ENCODE results near the gene MYO5B.

Gene MYO5B

DNA sequence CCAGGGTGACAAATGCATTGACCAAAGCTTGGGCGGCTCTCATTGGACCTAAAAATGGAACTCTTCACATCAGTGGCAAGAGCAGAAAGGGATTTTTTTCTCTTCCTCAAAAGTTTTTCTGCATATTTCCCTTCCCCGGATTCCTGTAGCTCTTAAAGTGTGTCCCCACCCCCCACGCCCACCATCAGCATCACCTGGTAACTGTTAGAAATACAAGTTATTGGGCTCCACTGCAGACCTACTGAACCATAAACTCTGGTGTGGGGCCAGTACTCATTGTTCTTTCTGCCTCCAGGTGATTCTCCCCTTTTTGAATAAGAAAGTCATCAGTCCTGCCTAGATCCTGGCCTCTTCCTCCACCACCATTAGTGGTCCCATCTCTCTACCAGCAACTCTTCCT, 1.3 kb upstream of the MYO5B start:
- DNase-seq (ENCODE audit: low read depth, low spot score), result no peak
- ChIA-PET POLR2A (no interaction called here), CTCF (interaction anchor here (1.0 kb wide), 1 partner anchor 12 kb away, joined by 3 read pairs; no protein-coding TSS in a partner anchor)

DNA sequence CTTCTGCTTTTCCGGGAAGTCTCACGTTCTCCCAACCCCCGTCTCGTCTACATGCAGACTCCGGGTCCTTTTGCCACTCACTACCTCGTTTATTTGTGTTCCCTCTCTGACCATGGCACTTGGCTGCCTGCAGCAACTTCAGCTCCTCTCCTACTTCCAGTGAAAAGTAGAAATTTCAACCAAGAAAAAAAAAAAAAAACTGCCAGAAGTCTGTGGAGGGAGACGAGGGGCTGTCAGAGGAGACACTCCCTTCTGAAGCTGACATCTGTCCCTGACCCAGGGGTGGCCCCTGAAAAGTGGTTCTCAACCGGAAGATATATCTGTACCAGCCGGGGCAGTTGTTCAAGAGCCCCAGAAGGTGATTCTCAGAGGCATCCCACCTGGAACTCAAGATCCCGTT, 742 bp upstream of the MYO5B start:
- no peak for DNase-seq (ENCODE audit: low read depth, low spot score)
- TF ChIP-seq, protein P1, sequence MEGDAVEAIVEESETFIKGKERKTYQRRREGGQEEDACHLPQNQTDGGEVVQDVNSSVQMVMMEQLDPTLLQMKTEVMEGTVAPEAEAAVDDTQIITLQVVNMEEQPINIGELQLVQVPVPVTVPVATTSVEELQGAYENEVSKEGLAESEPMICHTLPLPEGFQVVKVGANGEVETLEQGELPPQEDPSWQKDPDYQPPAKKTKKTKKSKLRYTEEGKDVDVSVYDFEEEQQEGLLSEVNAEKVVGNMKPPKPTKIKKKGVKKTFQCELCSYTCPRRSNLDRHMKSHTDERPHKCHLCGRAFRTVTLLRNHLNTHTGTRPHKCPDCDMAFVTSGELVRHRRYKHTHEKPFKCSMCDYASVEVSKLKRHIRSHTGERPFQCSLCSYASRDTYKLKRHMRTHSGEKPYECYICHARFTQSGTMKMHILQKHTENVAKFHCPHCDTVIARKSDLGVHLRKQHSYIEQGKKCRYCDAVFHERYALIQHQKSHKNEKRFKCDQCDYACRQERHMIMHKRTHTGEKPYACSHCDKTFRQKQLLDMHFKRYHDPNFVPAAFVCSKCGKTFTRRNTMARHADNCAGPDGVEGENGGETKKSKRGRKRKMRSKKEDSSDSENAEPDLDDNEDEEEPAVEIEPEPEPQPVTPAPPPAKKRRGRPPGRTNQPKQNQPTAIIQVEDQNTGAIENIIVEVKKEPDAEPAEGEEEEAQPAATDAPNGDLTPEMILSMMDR (IDR thresholded peaks at IDR 0.05; ENCODE audit: insufficient read depth, low read length, missing control alignments), result no peak
- no peak overlapping the region for H3K4me3 ChIP-seq (ENCODE audit: low read depth, low read length)
- ChIA-PET POLR2A (no interaction called here), CTCF (interaction anchor here (1.2 kb wide), 1 partner anchor 8 kb away, joined by 3 read pairs; no protein-coding TSS in a partner anchor)

More for the DNA sequence above, 1.3 kb upstream of the MYO5B start:
- no peak overlapping the region for H3K4me3 ChIP-seq (ENCODE audit: low read depth, low read length)
- TF ChIP-seq, protein P1 (IDR thresholded peaks at IDR 0.05; ENCODE audit: insufficient read depth, low read length, missing control alignments), result no peak

DNA sequence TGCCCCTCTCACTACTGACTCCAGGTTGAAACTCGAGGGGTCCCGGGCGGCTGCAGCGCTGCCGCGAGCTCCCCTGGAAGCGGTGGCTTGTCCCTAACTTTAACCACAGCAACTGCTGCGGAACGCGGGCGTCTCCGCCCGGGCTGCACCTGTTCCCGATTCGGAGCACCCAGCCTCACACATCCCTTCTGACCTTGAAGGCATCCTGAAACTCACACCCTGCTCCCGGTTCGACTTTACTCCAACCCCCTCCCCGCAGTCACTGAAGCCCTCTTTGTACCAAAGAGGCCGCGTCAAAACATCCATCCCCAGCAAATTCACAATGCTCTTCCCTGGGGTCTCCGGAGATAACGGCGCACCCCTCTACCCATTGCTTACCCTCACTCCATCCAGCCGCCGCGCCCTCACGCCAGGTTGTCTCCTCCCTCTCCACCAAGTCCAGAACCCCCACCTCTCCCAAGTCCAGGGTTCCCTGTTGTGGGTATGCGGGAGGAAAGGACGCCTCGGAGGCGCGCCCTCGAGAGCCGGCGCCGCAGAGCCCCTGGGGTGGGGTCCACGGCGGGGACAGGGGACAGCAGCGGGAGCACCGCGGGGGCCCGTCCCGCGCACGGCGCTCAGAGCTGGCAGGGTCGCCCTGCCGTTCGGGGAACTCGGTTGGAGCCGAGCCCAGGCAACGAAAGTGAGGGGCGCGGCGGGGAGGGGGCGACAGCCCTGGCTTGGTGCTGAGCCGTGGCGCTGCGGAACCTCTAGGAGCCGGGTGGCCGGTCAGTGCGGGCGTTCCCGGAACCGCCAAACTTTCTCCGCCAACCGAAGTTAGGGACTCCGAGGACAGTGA, 934 bp downstream of the MYO5B start:
- ChIA-PET POLR2A (no interaction called here), CTCF (interaction anchor here (1.2 to 2.6 kb wide), 2 partner anchors 9 to 11 kb away, joined by 3 to 10 read pairs; no protein-coding TSS in a partner anchor)
- TF ChIP-seq, protein P1 (IDR thresholded peaks at IDR 0.05; ENCODE audit: insufficient read depth, low read length, missing control alignments), result no peak
- H3K4me3 ChIP-seq (ENCODE audit: low read depth, low read length), result no peak overlapping the region
- no peak for DNase-seq (ENCODE audit: low read depth, low spot score)

DNA sequence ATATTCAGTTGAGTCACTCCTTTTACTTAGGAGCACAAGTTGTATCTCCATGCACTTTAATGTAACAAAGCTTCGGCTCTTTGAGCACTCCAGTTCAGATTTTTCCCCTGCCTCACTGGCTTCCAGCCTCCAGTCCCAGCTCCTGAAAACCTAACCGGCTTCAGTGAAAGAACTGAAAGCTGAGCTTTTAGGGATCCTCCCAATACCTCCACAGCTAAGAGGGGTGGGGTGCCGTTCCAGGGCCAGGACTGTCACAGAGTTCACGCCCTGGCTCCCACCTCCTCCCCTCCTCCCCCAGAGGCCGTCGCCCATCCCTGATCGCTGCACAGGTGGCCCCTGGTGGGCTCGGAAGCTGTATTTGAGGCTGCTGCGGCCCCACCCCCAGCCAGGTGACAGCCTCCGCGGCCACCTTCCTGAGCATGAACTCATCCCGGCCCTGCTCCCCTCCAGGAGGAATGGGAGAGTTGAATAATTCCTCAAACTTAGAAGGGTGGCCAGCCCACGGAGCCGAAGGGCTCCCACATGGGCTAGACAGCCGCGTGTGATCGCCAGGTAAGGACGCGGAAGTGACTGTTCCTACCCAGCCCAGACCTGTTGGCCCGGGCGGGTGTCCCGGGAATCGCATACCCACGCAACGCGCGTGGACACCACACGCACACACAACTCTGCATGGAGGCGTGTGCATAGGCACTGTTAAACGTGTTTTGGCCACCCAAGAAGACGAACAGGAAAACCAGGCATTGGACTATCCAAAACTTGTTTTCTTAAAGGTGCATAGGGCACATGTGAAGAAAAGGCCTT, 1.8 kb downstream of the MYO5B start:
- no peak overlapping the region for H3K4me3 ChIP-seq (ENCODE audit: low read depth, low read length)
- CTCF ChIA-PET, result interaction anchor here (1.2 to 2.6 kb wide), 2 partner anchors 10 to 12 kb away, joined by 3 to 10 read pairs; no protein-coding TSS in a partner anchor
- POLR2A ChIA-PET, result no interaction called here
- TF ChIP-seq, protein P1 (IDR thresholded peaks at IDR 0.05; ENCODE audit: insufficient read depth, low read length, missing control alignments), result no peak
- no peak for DNase-seq (ENCODE audit: low read depth, low spot score)

DNA sequence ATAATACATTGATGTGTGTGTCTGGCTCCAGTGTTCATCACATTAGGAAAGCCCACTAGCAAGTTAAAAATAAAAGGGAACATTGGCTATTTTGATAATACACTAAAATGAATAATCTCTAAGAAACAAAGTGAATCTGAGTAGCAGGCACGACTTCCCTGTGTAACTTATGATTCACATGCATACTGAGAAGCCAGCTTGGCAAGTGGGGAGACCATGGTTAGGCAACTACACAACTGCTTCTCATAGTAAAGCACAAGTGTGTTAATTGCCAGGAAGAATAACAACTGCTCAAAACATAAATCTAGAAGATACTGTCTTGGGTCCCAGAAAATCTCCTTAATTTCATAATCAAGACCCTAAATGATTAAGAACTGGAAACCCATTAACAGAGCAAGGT, 4.0 kb downstream of the MYO5B start:
- ChIA-PET CTCF (no interaction called here), POLR2A (no interaction called here)
- no peak for DNase-seq (ENCODE audit: low read depth, low spot score)
- H3K4me3 ChIP-seq (ENCODE audit: low read depth, low read length), result no peak overlapping the region
- TF ChIP-seq, protein P1 (IDR thresholded peaks at IDR 0.05; ENCODE audit: insufficient read depth, low read length, missing control alignments), result no peak

DNA sequence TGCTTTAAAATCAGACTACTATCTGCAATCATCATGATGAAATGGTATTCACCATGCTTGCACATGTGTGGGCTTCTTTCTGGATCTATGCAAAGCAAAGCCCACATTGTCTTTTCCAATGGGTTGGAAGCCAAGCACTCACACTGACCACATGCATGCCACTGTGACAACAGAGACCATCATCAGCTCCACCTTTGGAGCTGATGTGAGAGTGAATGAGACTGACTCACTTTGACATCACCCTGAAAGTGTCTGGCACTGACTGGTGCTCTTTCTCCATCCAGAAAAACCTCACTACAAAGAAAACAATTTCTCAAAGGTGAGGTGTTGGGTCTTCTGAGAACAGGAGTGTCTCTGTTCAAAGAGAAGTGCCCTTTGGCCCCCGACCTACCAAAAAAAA, 4.7 kb downstream of the MYO5B start:
- ChIA-PET POLR2A (no interaction called here), CTCF (no interaction called here)
- TF ChIP-seq, protein P1 (IDR thresholded peaks at IDR 0.05; ENCODE audit: insufficient read depth, low read length, missing control alignments), result no peak
- H3K4me3 ChIP-seq (ENCODE audit: low read depth, low read length), result no peak overlapping the region
- no peak for DNase-seq (ENCODE audit: low read depth, low spot score)
